Fibroblast of the aortic adventitia (primary cell): ENCODE data around the gene CFAP410. TPM values are rescaled to one million over a fixed set of nuclear protein-coding genes. Genes with fewer than 3 reads are reported as not detected.

ENCODE experiments used
- DNase-seq: peaks from one replicate; pipeline ENCODE4 v3.0.0-alpha.2; 2010; ENCODE audit warnings: low read depth
- H3K4me3 ChIP-seq: 2 replicates; pipeline ENCODE4 v1.5.1; 2011; ENCODE audit warnings: low read depth, mild to moderate bottlenecking, control low read depth, low read length, moderate library complexity
- CTCF ChIP-seq: IDR thresholded peaks from 2 replicates; pipeline ENCODE4 v1.5.1; 2011; ENCODE audit warnings: mild to moderate bottlenecking, low read length, control low read depth, inconsistent platforms; ENCODE audit not compliant: insufficient read depth
- total RNA-seq: library from RNA; depleted of rRNA; stranded (reverse); fragments of >200 nt; gene quantifications from 2 replicates; pipeline ENCODE4 v1.2.3, GENCODE V29; 2012; ENCODE audit warnings: low replicate concordance

CFAP410 gene
- total RNA-seq, 1 donor, result 9.4 TPM

GRCh38 chr21:44301961-44302406 lies 37.2 kb downstream of the CFAP410 start:
- H3K4me3 ChIP-seq, result no peak overlapping the region
- no peak for DNase-seq
- TF ChIP-seq CTCF, result no peak

GRCh38 chr21:44301141-44301540 lies 38.0 kb downstream of the CFAP410 start:
- DNase-seq, result no peak
- peak overlapping the region; percentile 82 for H3K4me3 ChIP-seq
- TF ChIP-seq CTCF, result no peak

GRCh38 chr21:44300262-44300959 lies 38.8 kb downstream of the CFAP410 start:
- DNase-seq, result peak; percentile 22
- no peak for TF ChIP-seq CTCF
- peak overlapping the region; percentile 82 for H3K4me3 ChIP-seq

- no peak for TF ChIP-seq CTCF
- peak within 1 kb of the TSS; percentile 82 for H3K4me3 ChIP-seq
- peak; percentile 48 for DNase-seq
These were observed 39.5 kb downstream of the CFAP410 start, which contains the start of gene PFKL for GRCh38 chr21:44299458-44300261. TSS of gene PFKL (plus strand) at chr21:44300053. CDS start at chr21:44300106, 53 bp downstream.

- no peak for TF ChIP-seq CTCF
- peak overlapping the region; percentile 82 for H3K4me3 ChIP-seq
- DNase-seq, result peak; percentile 26
These were observed 40.1 kb downstream of the CFAP410 start for GRCh38 chr21:44299085-44299457.

- DNase-seq, result peak; percentile 3
- no peak overlapping the region for H3K4me3 ChIP-seq
- peak; percentile 27 for TF ChIP-seq CTCF
These were observed 40.9 kb downstream of the CFAP410 start for GRCh38 chr21:44298301-44298700.
